Upper lobe of left lung (tissue), 4 donors: ENCODE measurements around the gene PAFAH1B1.

ENCODE experiments used
- CTCF ChIP-seq, 6 experiments: fragments of 450-650 bp in 4 of 6; fragments of 200-600 bp in 2 of 6; sonication (generic) in 2 of 6; IDR thresholded peaks; one replicate each; pipeline ENCODE4 v1.5.1; 2016 to 2019; ENCODE audit warnings: antibody characterized with exemption in 6 of 6
- EP300 ChIP-seq, 4 donors: sonication (generic); formaldehyde crosslinking; IDR thresholded peaks; one replicate each; pipeline ENCODE4 v1.5.1; 2017; ENCODE audit warnings: antibody characterized with exemption in 4 of 4, control low read depth in 2 of 4
- POLR2AphosphoS5 ChIP-seq, 2 donors: sonication (generic); formaldehyde crosslinking; IDR thresholded peaks; one replicate each; pipeline ENCODE4 v1.5.1; 2017; ENCODE audit warnings: antibody characterized with exemption in 2 of 2

- no peak for TF ChIP-seq CTCF (IDR thresholded peaks at IDR 0.05)
- TF ChIP-seq POLR2AphosphoS5 (IDR thresholded peaks at IDR 0.05): no peak
- TF ChIP-seq EP300 (IDR thresholded peaks at IDR 0.05): no peak
Observed at GRCh38 chr17:2621241-2621640, 27.8 kb downstream of the PAFAH1B1 start.
